Mesendoderm (in vitro differentiated cells): ENCODE data around the gene HERPUD1.

Experiments
- DNase-seq: peaks from one replicate; pipeline ENCODE4 v3.0.0; 2013
- H2AK5ac ChIP-seq: 2 replicates; pipeline ENCODE4 v1.6.1; 2013; ENCODE audit warnings: low read length, inconsistent platforms
- H2BK120ac ChIP-seq: 2 replicates; pipeline ENCODE4 v1.6.1; 2013; ENCODE audit warnings: low read depth, mild to moderate bottlenecking, low read length, moderate library complexity, mixed read lengths
- H2BK15ac ChIP-seq: replicated peaks from 2 replicates; pipeline ENCODE4 v1.6.1; 2013; ENCODE audit warnings: low read depth, mild to moderate bottlenecking, moderate library complexity
- H2BK5ac ChIP-seq: 2 replicates; pipeline ENCODE4 v1.6.1; 2013; ENCODE audit warnings: low read length, inconsistent platforms
- H3K18ac ChIP-seq: 2 replicates; pipeline ENCODE4 v1.6.1; 2013; ENCODE audit warnings: mild to moderate bottlenecking, low read length, mixed read lengths
- H3K23ac ChIP-seq: one replicate; pipeline ENCODE4 v1.6.1; 2013; ENCODE audit warnings: low read length
- H3K27ac ChIP-seq: 2 replicates; pipeline ENCODE4 v1.5.1; 2013; ENCODE audit warnings: low read depth, mild to moderate bottlenecking, inconsistent platforms, low read length, moderate library complexity
- H3K27me3 ChIP-seq: 2 replicates; pipeline ENCODE4 v1.6.1; 2013; ENCODE audit warnings: low read length, control low read depth, mild to moderate bottlenecking, inconsistent platforms; ENCODE audit not compliant: insufficient read depth, poor library complexity
- H3K36me3 ChIP-seq: 2 replicates; pipeline ENCODE4 v1.6.1; 2013; ENCODE audit warnings: low read length, inconsistent platforms; ENCODE audit not compliant: control insufficient read depth, insufficient read depth
- H3K4ac ChIP-seq: one replicate; pipeline ENCODE4 v1.6.1; 2013; ENCODE audit warnings: low read depth, mild to moderate bottlenecking, low read length, moderate library complexity
- H3K4me1 ChIP-seq: 2 replicates; pipeline ENCODE4 v1.6.1; 2013; ENCODE audit warnings: low read depth, low read length, inconsistent platforms; ENCODE audit not compliant: control insufficient read depth
- H3K4me2 ChIP-seq: 2 replicates; pipeline ENCODE4 v1.6.1; 2013; ENCODE audit warnings: low read length
- H3K4me3 ChIP-seq: 2 replicates; pipeline ENCODE4 v1.5.1; 2013; ENCODE audit warnings: mild to moderate bottlenecking, low read length
- H3K56ac ChIP-seq: one replicate; pipeline ENCODE4 v1.6.1; 2013; ENCODE audit warnings: low read length
- H3K79me1 ChIP-seq: 2 replicates; pipeline ENCODE4 v1.6.1; 2013; ENCODE audit warnings: low read length, inconsistent platforms
- H3K79me2 ChIP-seq: 2 replicates; pipeline ENCODE4 v1.6.1; 2013; ENCODE audit warnings: mild to moderate bottlenecking, low read length; ENCODE audit not compliant: control insufficient read depth, insufficient read depth
- H3K9ac ChIP-seq: 2 replicates; pipeline ENCODE4 v1.6.1; 2013; ENCODE audit warnings: low read length, inconsistent platforms
- H4K5ac ChIP-seq: one replicate; pipeline ENCODE4 v1.6.1; 2013; ENCODE audit warnings: low read length
- H4K8ac ChIP-seq: one replicate; pipeline ENCODE4 v1.6.1; 2013; ENCODE audit warnings: low read depth, mild to moderate bottlenecking, control low read depth, low read length, moderate library complexity
- WGBS: extraction: QIAGEN DNeasy Blood & Tissue Kit; methylation state at CpG from one replicate; pipeline ENCODE4 v1.1.7; 2013; ENCODE audit warnings: low lambda C conversion rate, missing lambda C conversion rate; ENCODE audit not compliant: insufficient coverage; ENCODE audit errors: extremely low coverage; 5-methylcytosine and 5-hydroxymethylcytosine counted together

HERPUD1 gene

GRCh38 chr16:56945847-56946527, 14.0 kb downstream of the HERPUD1 start:
- Histone ChIP-seq H3K4me3 (no peak overlapping the region), H4K8ac (no peak overlapping the region), H2BK120ac (no peak overlapping the region), H3K27ac (no peak overlapping the region), H3K4ac (no peak overlapping the region), H3K4me2 (no peak overlapping the region), H3K36me3 (peaks cover 20% of the 10 kb centered on the region), H4K5ac (no peak overlapping the region), H3K18ac (no peak overlapping the region), H3K79me2 (no peaks in the 10 kb centered on the region), H3K4me1 (no peaks in the 10 kb centered on the region), H3K23ac (no peak overlapping the region), H2AK5ac (no peak overlapping the region), H3K56ac (no peak overlapping the region), H3K9ac (no peak overlapping the region), H3K79me1 (peaks cover 2% of the 10 kb centered on the region), H2BK5ac (no peak overlapping the region), H2BK15ac (no peak overlapping the region), H3K27me3 (no peaks in the 10 kb centered on the region)
- DNase-seq = no peak
- no CpG with 5 or more reads among the region's 12 CpGs for WGBS

- H3K79me1 ChIP-seq = no peaks in the 10 kb centered on the region
- no peak overlapping the region for H2BK120ac ChIP-seq
- no peak overlapping the region for H3K4me2 ChIP-seq
- no peak overlapping the region for H3K4me3 ChIP-seq
- no peak overlapping the region for H4K5ac ChIP-seq
- H3K23ac ChIP-seq = no peak overlapping the region
- no peak overlapping the region for H3K4ac ChIP-seq
- WGBS = no CpG with 5 or more reads among the region's 10 CpGs
- H3K4me1 ChIP-seq = no peaks in the 10 kb centered on the region
- no peak overlapping the region for H3K27ac ChIP-seq
- H3K9ac ChIP-seq = no peak overlapping the region
- peaks cover 13% of the 10 kb centered on the region for H3K36me3 ChIP-seq
- H3K56ac ChIP-seq = no peak overlapping the region
- no peak for DNase-seq
- H2BK5ac ChIP-seq = no peak overlapping the region
- no peak overlapping the region for H4K8ac ChIP-seq
- H3K79me2 ChIP-seq = no peaks in the 10 kb centered on the region
- no peak overlapping the region for H2BK15ac ChIP-seq
- H2AK5ac ChIP-seq = no peak overlapping the region
- H3K18ac ChIP-seq = no peak overlapping the region
- H3K27me3 ChIP-seq = no peaks in the 10 kb centered on the region
Measured at GRCh38 chr16:56946767-56947603, 15.0 kb downstream of the HERPUD1 start.

GRCh38 chr16:56947604-56947995, 15.7 kb downstream of the HERPUD1 start:
- Histone ChIP-seq H3K56ac (no peak overlapping the region), H3K27me3 (no peaks in the 10 kb centered on the region), H3K4me2 (no peak overlapping the region), H3K79me2 (no peaks in the 10 kb centered on the region), H3K79me1 (no peaks in the 10 kb centered on the region), H2AK5ac (no peak overlapping the region), H3K4me3 (no peak overlapping the region), H2BK120ac (no peak overlapping the region), H3K23ac (no peak overlapping the region), H3K9ac (no peak overlapping the region), H3K27ac (no peak overlapping the region), H3K4me1 (no peaks in the 10 kb centered on the region), H3K4ac (no peak overlapping the region), H4K5ac (no peak overlapping the region), H2BK5ac (no peak overlapping the region), H2BK15ac (no peak overlapping the region), H3K36me3 (peaks cover 12% of the 10 kb centered on the region), H4K8ac (no peak overlapping the region), H3K18ac (no peak overlapping the region)
- DNase-seq = no peak
- WGBS = no CpG with 5 or more reads among the region's 2 CpGs

GRCh38 chr16:56948234-56948633, 16.3 kb downstream of the HERPUD1 start:
- WGBS = no CpG with 5 or more reads among the region's 6 CpGs
- H3K36me3 ChIP-seq = peaks cover 6% of the 10 kb centered on the region
- no peak for DNase-seq
- H2BK15ac ChIP-seq = no peak overlapping the region
- H3K56ac ChIP-seq = no peak overlapping the region
- H4K5ac ChIP-seq = no peak overlapping the region
- H2BK120ac ChIP-seq = no peak overlapping the region
- no peaks in the 10 kb centered on the region for H3K4me1 ChIP-seq
- no peak overlapping the region for H3K23ac ChIP-seq
- no peak overlapping the region for H3K9ac ChIP-seq
- no peak overlapping the region for H4K8ac ChIP-seq
- H3K4me3 ChIP-seq = no peak overlapping the region
- H3K27me3 ChIP-seq = no peaks in the 10 kb centered on the region
- no peak overlapping the region for H2AK5ac ChIP-seq
- no peaks in the 10 kb centered on the region for H3K79me2 ChIP-seq
- H3K79me1 ChIP-seq = no peaks in the 10 kb centered on the region
- no peak overlapping the region for H3K4me2 ChIP-seq
- H3K27ac ChIP-seq = no peak overlapping the region
- no peak overlapping the region for H2BK5ac ChIP-seq
- no peak overlapping the region for H3K4ac ChIP-seq
- no peak overlapping the region for H3K18ac ChIP-seq

- no peak overlapping the region for H3K56ac ChIP-seq
- H3K36me3 ChIP-seq = peaks cover 2% of the 10 kb centered on the region
- no peak overlapping the region for H3K23ac ChIP-seq
- H2BK5ac ChIP-seq = no peak overlapping the region
- no peaks in the 10 kb centered on the region for H3K4me1 ChIP-seq
- no peaks in the 10 kb centered on the region for H3K27me3 ChIP-seq
- H3K27ac ChIP-seq = no peak overlapping the region
- H2BK15ac ChIP-seq = no peak overlapping the region
- H3K4me2 ChIP-seq = no peak overlapping the region
- H3K79me2 ChIP-seq = no peaks in the 10 kb centered on the region
- H3K9ac ChIP-seq = no peak overlapping the region
- no peak overlapping the region for H3K4me3 ChIP-seq
- no peak overlapping the region for H2BK120ac ChIP-seq
- no peak for DNase-seq
- H3K18ac ChIP-seq = no peak overlapping the region
- no peak overlapping the region for H3K4ac ChIP-seq
- H4K8ac ChIP-seq = no peak overlapping the region
- no peak overlapping the region for H4K5ac ChIP-seq
- no CpG with 5 or more reads among the region's 4 CpGs for WGBS
- H3K79me1 ChIP-seq = no peaks in the 10 kb centered on the region
- H2AK5ac ChIP-seq = no peak overlapping the region
Measured at GRCh38 chr16:56950051-56950450, 18.1 kb downstream of the HERPUD1 start.
